ENCODE measurements around the gene NFKB2. TPM values are rescaled to one million over a fixed set of nuclear protein-coding genes. Genes with fewer than 3 reads are reported as not detected.

The NFKB2 gene
- total RNA-seq, 2 experiments from 2014 or later, result 121 to 122 TPM

DNA sequence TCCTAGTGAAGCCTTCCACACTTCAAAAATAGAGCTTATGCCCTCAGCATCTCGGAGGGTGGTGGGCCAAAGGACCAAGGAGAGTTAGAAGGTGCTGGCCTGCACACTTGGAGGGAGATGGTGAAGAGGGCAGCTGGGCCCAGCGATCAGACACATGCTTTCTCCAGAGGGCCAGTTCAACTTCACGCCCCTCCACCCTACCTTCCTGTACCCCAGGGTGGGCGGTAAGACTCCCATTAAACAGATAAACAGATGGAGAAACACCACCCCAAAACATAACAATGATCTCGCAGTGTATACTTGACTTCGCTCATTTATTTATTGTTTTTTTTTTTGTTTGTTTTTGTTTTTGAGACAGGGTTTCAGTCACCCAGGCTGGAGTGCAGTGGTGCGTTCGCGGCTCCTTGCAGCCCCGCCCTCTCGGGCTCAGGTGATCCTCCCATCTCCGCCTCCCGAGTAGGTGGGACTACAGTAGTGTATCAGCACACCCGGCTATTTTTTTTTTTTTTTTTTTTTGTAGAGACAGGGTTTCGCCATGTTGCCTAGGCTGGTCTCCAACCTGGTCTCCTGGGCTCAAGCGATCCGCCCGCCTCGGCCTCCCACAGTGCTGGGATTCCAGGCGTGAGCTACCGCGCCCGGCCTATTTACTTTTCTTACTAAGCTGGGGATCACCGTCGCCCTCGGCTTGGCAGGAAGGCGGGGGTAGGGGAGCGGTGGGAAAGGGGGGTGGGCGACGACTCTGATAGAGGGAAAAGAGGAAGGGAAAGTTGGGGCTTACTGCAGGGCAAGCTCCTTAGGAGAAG lies 54.0 kb downstream of the NFKB2 start:
- Mint-ChIP-seq H3K36me3 (ENCODE audit: low read depth) (peaks cover 15% of the 10 kb centered on the region), H3K27ac (peak overlapping the region; percentile 92), H3K4me1 (peaks cover 46% of the 10 kb centered on the region), H3K4me3 (peak overlapping the region; percentile 95), H3K27me3 (no peaks in the 10 kb centered on the region), H3K9me3 (no peaks in the 10 kb centered on the region)
- ChIA-PET POLR2A (interaction anchor here (0.6 to 6.3 kb wide), 22 partner anchors 8 to 743 kb away, joined by 3 to 79 read pairs (median 5); partner anchors contain the start of genes ACTR1A, CUEDC2, ELOVL3 and FBXL15), CTCF (interaction anchor here (0.7 to 4.2 kb wide), 13 partner anchors 9 to 908 kb away, joined by 3 to 22 read pairs (median 6); partner anchors contain the start of genes ACTR1A, CUEDC2 and FBXL15)
- DNase-seq, result peak; percentile 91

DNA sequence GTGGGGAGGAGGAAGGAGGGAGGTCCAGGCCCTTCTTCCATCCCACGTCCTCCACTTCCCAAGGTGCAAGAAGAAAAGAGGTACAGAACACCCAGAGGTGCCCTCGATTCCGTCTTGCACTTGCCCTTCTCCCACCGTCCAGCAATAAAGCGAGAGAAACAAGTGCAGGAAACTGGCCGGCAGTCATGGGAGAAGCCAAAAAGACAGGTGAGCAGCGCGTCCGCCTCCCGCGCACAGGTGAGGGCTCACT lies 54.5 kb downstream of the NFKB2 start:
- peak overlapping the region; percentile 92 for H3K27ac Mint-ChIP-seq
- H3K4me3 Mint-ChIP-seq, result peak overlapping the region; percentile 95
- no peak for DNase-seq
- no peaks in the 10 kb centered on the region for H3K9me3 Mint-ChIP-seq
- ChIA-PET CTCF (interaction anchor here (0.7 to 4.2 kb wide), 12 partner anchors 9 to 908 kb away, joined by 3 to 22 read pairs (median 7); partner anchors contain the start of genes ACTR1A, CUEDC2 and FBXL15), POLR2A (interaction anchor here (0.6 to 6.3 kb wide), 24 partner anchors 9 to 742 kb away, joined by 3 to 79 read pairs (median 5); partner anchors contain the start of genes ACTR1A, CUEDC2, ELOVL3 and FBXL15)
- H3K4me1 Mint-ChIP-seq, result peaks cover 43% of the 10 kb centered on the region
- peaks cover 14% of the 10 kb centered on the region for H3K36me3 Mint-ChIP-seq (ENCODE audit: low read depth)
- no peaks in the 10 kb centered on the region for H3K27me3 Mint-ChIP-seq

DNA sequence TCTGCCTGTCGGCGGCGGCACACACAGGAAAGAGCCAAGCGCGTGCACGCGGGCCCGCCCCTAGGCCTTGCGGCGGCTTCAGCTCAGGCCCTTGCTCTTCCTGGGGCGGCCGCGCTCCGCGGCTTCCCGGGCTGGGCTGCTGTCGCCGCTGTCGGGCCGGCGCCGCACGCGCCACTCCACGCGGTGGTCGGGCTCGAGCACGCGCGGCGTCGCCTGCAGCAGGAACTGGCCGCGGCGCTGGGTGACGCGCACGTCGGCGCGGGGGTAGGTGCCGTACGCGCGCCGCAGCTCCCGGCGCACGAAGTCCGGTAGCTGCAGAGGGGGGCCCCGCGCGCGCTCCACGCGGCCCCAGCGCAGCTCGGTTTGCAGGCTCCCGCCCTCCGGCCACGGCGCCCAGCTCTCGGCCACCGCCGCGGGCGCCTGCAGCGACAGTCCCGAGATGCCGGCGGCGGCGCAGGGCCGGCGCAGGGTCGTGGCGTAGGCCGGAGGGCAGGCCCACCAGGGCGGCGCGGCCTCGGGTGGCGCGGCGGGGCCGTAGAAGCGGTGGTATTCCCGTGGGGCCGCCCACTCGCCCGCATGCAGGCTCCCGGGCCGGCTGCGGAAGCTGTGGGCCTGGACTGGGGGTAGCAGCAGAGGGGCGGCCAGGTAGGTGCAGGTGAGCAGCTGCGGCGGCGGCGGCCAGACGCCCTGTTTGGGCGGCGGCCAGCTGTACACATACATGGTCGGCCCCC lies 55.0 kb downstream of the NFKB2 start:
- Mint-ChIP-seq H3K36me3 (ENCODE audit: low read depth) (peaks cover 15% of the 10 kb centered on the region), H3K27ac (peak overlapping the region; percentile 92), H3K27me3 (no peaks in the 10 kb centered on the region), H3K4me1 (peaks cover 43% of the 10 kb centered on the region), H3K4me3 (peak overlapping the region; percentile 95), H3K9me3 (no peaks in the 10 kb centered on the region)
- DNase-seq, result peak; percentile 92
- POLR2A ChIA-PET, result interaction anchor here (0.9 to 6.3 kb wide), 27 partner anchors 9 to 742 kb away, joined by 3 to 79 read pairs (median 4); partner anchors contain the start of genes ACTR1A, CUEDC2, ELOVL3 and FBXL15
- CTCF ChIA-PET, result interaction anchor here (0.7 to 4.2 kb wide), 16 partner anchors 10 to 909 kb away, joined by 3 to 22 read pairs (median 6); partner anchors contain the start of genes ACTR1A, CUEDC2 and FBXL15

DNA sequence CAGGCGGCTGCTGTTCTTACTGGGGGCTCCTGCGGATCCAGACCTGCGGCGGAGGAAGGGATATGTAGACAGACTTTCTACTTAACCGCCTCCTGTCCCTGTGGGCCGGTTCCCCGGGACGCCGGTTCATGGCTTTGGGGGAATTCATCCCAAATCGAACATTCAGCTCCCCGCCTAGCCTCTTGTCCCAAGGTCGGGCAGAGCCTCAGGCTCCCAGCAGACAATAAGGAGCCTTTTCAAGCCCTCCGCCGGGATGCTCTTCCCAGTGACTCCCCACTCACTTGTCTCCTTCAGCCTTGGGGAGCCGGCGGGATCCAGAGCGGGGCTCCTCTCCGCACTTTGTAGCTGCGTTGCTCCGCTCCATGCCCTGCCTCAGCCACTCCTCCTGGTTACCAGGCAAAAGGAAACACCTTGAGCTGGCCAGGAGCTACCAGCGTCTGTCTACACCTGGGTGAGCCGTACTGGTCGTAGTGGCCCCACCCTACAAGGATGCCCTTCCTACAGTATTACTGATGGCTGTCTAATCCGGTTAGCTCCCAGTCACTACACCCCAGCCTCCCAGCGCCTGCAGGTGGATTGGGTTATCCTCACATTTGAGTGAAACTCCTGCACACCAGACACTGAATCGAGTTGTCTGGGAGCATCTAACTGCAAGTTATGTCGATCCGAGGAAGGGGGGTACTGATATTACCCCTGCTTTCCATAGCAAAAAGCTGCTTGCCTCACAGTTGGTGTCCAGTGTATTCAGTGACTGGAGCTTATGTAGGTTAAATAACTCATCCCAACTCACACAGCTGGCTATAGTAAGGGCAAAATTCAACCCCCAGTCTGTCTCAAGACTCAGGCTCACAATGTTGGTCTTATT lies 55.8 kb downstream of the NFKB2 start, which contains the start of gene C10orf95:
Gene C10orf95, minus strand, starts transcription at position 439 of the 865 bp plus-strand sequence. CDS start 450 bp downstream, outside the sequence.
- Mint-ChIP-seq H3K4me1 (peaks cover 40% of the 10 kb centered on the region), H3K36me3 (ENCODE audit: low read depth) (peaks cover 15% of the 10 kb centered on the region), H3K27me3 (no peaks in the 10 kb centered on the region), H3K27ac (peak within 1 kb of the TSS; percentile 83), H3K4me3 (peak within 1 kb of the TSS; percentile 95), H3K9me3 (no peaks in the 10 kb centered on the region)
- no peak for DNase-seq
- ChIA-PET CTCF (interaction anchor here (0.9 to 4.2 kb wide), 13 partner anchors 10 to 220 kb away, joined by 3 to 22 read pairs (median 7); partner anchors contain the start of genes ACTR1A, CUEDC2 and FBXL15), POLR2A (interaction anchor here (0.7 to 6.3 kb wide), 24 partner anchors 10 to 741 kb away, joined by 3 to 79 read pairs (median 6); partner anchors contain the start of genes ACTR1A, CUEDC2, FBXL15 and GBF1)

Other genes starting within 250 kb of the NFKB2 start
- 10 to 100 TPM; 57.0 to 64.3 TPM for gene NOLC1, start 243.3 kb upstream of the NFKB2 start, total RNA-seq
- not detected for gene ELOVL3, start 169.4 kb upstream of the NFKB2 start, total RNA-seq
- gene PITX3, start 154.2 kb upstream of the NFKB2 start, total RNA-seq, result not detected
- gene GBF1, start 150.2 kb upstream of the NFKB2 start, total RNA-seq, result 10 to 100 TPM; 42.4 to 43.1 TPM
- gene PSD, start 23.1 kb downstream of the NFKB2 start, total RNA-seq, result 1 to 10 TPM; 1.4 TPM
- gene FBXL15, start 25.1 kb downstream of the NFKB2 start, total RNA-seq, result 10 to 100 TPM; 13.5 to 14.3 TPM
- 10 to 100 TPM; 60.9 to 64.5 TPM for gene CUEDC2, start 36.9 kb downstream of the NFKB2 start, total RNA-seq
- under 1 TPM in 1 of 2 experiments, not detected in 1; 0.33 TPM for gene C10orf95, start 55.8 kb downstream of the NFKB2 start, total RNA-seq
- gene ACTR1A, start 107.0 kb downstream of the NFKB2 start, total RNA-seq, result 10 to 100 TPM; 74.3 to 78.9 TPM
- gene SUFU, start 108.3 kb downstream of the NFKB2 start, total RNA-seq, result 10 to 100 TPM; 18.0 to 19.6 TPM
- gene TRIM8, start 248.8 kb downstream of the NFKB2 start, total RNA-seq, result 10 to 100 TPM; 53.0 to 56.0 TPM